CD4-positive, alpha-beta T cell treated with Interleukin-4 for 4 hours (primary cell): ENCODE data around the gene GLCE.
"Not testable (repeated sequence)": the region's sequence is repeated elsewhere in the genome, so short reads cannot be mapped to it uniquely, and the experiment has no call there.

Experiments used
- DNase-seq: peaks from one replicate; pipeline ENCODE4 v3.0.0-alpha.2; 2020

The GLCE gene

DNA sequence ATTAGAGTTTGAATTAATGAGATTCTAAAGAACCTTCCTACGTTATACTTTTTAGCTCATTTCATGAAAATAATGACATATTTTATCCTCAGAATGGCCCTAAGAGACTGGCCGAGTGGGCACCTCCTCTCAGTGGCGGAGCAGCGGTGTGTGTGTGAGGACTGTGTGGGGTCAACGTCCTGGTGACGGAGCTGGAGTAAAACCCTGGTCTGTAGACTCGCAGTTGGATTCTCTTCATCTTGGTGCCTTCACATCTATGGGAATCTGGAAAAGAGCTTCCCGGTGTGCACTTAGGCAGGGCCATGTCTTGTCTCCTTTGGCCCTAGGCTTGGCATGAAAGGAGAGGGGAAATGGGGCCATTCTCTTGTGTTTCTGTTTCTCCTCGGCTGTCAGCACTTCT, 116.9 kb downstream of the GLCE start:
- DNase-seq = no peak

DNA sequence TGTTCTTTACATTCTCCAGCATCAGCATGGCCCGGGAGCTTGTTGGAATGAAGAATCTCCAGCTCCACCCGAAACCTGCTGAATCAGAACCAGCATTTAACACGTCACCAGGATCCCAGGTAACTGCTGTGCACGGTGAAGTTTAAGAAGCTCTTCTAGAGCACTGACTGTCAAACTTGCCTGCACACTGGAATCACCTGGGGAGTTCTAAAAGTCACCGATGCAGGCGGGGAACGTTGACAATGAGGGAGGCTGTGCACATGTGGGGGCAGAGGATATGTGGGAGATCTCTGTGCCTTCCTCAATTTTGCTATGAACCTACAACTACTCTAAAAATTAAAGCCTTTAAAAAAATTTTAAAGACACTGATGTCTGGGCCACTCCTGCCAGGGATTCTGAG, 119.2 kb downstream of the GLCE start:
- no peak for DNase-seq

DNA sequence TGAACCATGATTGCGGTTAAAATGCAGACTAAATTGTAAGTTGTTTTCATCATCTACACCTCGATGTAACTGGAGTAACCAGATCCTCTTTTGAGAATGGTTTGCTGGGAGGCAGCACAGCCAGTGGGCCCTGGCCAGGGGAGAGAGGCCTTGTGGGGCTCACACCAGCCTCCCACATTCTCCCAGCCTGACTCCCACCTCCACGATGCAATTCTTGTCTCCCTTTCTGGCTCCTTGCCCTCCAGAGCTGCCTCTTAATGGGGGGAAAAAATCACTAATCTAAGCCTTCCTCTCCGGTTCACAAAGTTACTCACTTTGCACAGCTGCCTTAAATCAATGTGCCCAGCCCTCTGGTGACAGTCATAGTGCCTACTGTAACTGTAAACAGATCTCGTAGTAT, 120.3 kb downstream of the GLCE start:
- DNase-seq = no peak

DNA sequence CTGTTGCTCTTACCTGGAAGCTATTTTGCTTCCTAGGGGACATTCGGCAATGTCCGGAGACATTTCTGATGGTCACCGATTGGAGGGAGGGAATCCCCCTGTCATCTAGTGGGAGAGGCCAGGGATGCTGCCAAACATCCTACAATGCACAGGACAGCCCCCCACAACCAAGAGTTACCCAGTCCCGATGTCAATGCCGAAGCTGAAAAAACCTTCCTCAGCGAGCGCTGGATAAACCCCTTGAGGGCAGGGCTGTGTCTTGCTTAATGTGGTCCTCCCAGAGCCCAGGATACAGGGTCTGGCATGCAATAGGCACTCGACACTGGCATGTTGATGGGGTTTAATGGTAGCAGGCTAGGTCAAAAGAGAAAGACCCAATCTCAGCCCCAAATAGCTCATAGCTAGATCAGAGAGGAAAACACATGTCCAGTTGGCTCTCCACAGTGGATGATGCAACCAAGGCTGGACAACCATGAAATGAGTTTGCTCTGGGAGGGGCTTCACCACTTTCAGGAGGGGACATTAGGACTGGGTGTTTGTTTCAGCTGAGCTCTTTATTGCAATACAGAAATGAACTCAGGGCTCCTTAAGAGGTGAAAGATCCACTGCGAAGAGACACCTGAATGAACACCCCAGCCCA, 121.8 kb downstream of the GLCE start:
- DNase-seq = no peak

DNA sequence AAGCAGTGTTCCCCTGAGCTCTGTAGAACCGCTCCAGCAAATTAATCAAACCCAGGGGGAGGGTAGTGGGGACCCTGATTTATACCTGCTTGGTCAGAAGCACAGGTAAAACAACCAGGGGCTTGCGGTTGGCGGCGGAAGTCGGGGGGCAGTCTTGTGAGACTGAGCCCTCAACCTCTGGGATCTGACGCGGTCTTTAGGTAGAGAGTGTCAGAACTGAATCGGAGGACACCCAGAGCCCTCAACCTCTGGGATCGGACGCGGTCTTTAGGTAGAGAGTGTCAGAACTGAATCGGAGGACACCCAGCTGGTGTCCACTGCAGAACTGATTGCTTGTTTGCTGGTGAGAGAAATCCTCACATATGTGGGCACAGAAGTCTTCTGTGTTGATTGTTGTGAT, 125.4 kb downstream of the GLCE start:
- DNase-seq = no peak

DNA sequence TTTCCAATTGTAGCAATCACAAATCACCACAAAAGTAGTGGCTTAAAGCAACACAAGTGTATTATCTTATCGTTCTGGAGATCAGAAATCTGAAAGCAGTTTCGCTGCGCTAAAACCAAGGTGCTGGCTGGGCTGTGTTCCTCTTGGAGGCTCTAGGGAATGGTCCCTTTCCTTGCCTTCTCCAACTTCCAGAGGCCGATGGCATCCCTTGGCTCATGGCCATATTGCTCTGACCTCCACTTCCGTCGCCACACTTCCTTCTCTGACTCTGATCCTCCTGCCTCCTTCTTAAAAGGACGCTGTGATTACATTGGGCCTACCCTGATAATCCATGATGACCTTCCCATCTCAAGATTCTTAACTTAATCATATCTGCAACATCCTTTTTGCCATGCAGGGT, 127.6 kb downstream of the GLCE start:
- DNase-seq = no peak

DNA sequence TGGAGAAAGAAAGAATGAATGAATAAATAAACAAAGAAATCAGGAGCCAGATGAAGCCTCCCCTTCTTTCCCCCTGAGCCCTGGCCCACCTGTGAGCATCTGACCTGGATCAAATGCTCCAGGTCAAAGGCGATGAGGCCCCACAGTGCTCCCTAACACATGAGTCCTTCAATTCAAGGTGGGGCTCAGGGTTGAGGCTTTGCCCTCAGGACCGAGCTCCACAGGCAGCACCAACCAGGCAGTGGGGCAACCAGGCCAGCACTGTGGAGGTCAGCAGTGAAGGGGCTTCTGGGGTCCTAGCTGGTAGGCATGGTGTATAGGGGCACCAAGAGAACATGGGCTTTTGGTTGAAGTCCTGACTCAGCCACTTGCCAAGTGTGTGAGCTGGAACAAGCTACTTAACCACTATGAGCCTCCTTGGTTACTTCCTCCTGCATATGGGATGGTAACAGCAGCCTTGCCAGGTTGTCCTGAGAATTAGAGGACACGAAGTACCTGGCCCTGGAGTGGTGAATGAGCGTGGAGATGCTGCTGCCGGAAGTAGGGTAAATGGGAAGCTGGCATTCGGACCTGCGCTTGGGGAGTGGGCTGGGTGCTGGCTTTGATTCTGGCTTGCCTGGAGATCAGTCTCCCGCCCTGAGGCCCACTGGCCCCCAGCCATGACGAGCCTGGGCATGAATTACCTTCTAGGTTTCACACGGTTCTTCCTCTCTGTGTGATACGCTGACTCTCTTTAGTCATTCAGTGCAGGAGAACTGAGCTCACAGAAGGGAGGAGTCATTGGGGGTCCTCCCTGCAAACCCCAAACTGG, 128.3 kb downstream of the GLCE start:
- no peak for DNase-seq

DNA sequence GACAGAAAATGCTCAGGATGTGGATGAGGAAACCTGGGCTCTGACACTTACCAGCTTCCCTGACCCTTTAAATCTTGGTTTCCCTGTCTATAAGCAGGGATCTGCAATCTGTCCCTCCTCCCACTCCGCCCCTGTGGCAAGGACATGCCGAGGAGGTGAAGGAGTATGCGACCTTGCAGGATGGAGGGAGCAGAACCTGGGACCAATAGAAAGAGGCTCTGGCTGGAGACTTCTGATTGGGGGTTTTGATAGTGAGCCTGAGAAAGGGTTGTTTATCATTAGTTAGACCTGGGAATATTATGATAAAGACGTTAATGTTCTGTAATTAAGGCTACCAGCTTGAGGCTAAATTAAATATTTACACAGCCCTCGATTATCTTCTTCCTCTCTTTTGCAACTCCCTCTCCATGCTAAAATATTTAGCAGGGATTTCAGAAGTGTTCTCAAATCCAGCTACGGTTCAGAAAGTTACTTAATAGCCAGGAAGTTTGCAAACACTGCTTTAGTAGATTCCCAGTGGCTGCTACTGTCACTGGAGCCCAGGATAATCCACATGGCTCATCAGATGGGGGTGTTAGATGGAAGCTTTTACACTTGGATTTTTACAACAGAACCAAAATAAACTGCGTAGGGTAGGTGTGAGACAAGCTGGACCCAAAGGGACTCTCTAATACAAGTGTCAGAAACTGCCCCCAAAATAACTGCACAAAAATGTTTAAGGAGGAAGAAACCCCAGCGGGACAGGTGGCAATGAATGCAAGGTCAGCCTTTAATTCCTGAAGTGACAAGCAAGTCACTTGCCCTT, 129.1 kb downstream of the GLCE start:
- no peak for DNase-seq

DNA sequence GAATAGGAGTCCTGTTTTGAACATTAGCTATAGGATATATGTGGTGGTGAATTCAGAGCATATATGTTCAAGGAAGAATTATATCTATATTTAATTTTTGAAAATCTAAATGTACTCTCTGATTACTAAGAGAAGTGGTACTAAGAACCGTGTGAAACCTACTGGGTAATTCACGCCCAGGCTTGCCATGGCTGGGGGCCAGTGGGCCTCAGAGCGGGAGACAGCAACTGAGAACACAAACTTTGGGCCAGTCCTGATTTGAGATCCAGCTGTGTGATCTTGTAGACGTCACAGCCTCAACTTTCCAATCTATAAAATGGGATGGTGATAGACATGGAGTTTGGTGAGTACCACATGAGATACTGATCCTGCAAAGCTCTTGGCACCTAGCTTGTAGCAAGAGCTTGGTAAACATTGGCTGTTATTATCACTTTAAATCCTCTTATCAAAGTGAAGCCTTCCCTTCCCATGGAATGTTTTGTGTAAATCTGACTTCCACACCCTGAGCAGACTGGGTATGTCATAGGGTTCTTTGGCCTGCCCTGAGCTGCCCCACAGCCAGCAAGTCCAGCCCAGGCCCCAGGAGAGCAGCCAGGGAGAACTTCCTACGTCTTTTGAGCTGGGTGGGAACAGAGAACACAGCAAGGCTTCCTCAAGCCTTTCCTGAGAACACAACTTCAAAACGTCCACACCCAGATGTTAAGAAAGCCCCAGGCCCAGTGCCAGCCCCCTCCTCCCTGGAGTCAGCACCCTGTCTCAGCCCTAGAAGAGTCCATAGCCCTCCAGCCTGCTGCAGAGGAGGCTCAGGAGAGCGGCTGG, 130.1 kb downstream of the GLCE start:
- DNase-seq = no peak

DNA sequence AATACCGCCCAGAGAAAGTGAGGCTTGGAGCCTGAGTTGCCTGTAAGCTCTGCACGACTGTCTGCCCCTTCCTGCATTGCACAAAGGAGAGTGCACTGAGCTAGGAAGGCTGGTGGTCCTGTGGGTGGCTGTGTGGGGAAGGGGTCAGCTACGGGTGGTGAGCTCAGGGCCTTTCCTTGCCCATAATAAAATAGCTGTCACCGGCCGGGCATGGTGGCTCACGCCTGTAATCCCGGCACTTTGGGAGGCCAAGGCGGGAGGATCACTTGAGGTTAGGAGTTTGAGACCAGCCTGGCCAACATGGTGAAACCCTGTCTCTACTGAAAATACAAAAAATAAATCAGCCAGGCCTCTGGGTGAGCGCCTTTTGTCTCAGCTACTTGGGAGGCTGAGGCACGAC, 131.2 kb downstream of the GLCE start:
- DNase-seq = not testable (repeated sequence)

DNA sequence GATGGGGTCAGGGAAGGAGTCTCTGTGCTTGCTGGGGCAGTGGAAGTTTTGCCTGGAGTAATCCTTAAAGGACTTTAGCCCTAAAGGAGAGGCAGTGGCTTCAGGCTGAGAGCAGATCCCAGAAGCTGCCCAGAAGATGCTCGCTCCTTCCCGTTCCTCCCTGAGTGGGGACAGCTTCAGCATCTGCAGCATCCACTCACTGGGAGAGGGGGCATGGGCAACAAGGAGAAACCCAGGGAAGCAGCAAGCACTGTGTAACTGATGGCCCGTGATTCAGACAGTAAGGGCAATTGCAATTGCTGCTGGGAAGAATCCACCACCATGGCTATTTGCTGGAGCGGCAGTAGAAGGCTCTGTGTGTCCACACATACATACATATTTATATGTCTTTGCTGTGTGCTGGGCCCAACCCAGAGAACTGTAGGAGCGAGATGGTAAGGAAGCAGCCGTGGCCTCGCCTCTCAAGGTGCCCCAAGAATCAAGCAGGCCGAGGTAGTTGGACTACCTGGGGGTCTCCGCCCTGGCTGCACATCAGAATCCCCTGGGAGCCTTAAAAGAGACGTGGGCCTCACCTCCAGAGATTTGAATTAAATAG, 132.5 kb downstream of the GLCE start:
- DNase-seq = no peak

DNA sequence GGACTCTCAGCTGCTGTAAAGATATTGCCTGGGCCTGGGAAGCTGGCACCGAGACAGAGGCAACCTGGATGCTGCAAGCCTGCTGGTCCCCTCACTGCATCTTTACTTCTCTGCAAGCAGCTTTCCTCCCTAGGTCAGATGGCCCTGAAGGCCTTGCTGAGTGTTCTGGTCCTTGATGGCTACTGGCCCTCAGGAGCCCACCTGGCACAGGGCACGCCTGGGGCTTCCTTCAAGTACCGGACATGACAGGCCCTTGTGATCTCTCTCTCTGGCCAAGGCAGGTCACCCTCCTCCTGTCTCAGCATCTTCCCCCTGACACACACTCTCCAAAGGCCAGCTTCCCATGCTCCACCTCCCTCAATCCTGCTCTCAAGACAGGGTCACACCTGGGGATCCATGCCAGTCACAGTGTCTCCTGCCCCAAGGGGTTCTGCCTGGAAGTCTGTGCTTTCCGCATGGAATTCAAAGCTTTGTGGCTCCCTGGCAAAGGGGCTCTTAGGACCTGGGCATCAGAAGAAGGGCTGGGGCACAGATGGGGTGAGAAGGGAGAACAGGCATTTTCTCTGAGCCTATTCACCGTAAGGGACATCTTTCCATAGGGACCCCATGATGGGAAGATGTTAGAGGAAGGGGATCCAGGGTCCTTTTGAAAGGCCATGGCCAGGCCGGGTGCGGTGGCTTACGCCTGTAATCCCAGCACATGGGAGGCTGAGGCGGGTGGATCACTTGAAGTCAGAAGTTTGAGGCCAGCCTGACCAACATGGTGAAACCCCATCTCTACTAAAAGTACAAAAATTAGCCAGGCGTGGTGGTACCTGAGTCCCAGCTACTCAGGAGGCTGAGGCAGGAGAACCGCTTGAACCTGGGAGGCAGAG, 133.5 kb downstream of the GLCE start:
- DNase-seq = no peak

DNA sequence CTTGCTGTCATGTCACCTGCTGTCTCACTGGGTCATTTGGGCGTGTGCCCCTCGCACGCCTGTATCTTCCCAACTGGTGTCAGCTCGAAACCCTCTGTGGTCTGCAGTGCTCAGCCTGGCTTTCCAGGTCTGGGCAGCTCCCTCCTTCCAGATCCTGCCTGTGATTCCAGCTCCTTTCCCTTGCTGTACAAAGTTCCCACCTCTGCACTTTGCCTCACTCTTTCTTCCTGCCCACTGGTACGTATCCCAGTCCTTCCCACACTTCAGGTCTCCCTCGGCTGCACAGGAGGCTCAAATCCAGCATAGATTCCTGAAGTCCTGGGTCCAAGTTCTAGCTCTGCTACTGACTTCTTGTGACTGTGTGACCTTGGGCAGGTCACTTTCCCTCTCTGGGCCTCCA, 136.2 kb downstream of the GLCE start:
- DNase-seq = no peak

DNA sequence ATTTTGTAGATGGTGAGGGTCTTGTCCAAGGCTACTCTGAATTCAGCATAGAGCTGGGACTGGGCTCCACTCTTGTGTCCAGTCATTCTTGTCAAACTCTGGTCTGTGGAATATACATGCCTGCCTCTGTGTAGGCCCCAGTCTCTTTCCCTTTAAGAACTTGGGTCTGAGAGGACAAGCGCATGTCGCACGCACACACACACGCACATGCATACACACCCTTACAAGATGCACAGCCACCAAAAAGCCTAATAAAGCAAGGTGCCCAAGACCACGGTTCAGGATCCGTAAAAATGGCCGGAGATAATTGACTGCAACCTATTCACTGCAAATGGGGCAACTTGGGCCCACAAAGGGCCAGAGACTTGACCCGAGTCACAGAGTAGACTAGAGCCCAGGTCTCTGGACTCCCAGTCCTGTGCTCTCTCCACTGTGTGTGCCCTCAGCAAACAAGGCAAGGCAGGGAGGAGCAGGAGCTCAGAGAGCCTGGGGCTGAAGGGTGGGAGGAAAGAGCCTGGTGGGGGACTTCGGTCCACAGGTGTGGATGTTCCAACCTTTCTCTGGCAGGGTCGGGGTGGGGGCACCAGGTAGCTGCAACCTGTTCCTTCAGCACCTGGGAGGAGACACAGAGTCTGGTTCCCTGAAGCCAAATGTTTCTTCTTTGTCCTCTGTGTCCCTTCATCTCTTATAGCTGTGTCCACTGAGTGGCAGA, 137.4 kb downstream of the GLCE start:
- no peak for DNase-seq

DNA sequence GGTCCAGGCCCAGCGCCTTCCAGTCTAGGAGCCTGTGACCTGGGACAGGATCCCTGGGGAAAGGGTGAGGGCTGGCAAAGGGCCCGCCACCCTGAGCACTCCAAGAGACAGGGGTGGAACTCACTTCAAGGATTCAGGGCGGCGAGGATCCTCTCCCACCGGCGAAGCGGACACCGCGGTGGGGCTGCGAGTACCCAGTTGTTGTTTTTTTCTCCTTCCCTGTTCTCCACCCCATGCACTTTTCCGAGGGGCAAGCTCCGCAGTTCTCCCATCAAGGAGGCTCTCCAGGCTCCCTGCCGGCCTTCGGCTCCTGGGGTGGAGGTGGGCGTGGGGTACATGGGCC, 137.9 kb downstream of the GLCE start:
- no peak for DNase-seq

DNA sequence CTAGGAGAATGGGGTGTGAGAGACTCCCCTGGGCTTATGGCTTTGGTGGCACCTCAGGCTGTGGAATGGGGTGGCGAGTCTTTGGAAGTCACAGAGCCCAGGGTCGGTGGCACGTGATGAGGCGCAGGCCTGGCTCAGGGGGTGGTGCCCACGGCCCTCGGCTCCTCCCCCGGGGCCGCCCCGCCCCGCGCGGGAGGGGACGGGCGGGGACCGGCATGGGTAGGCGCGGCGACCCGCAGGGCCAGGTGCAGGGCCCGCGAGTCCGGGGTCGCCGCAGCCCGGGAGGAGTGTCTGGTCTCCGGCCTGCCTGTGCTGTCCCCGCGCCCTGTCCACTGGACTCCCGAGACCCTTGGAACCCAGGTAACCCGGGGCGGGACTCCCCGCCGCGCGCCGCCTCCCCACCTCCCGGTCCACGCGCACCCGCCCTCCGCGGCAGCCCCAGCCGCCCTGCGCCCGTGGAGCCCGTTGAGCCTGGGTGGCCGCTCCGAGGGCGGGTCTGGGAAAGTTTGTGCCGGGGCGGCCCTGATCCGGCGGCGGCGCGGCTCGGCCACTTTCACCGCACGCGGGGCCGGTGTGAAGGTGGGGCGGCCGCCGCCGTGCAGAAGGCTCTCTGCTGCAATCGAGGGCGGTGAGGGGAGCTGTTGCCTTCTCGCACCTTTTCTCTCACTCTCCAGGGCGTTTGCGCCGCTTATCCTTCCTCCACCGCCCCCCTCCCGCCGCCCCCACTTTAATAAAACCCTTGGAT, 138.4 kb downstream of the GLCE start, which contains the start of gene PAQR5:
PAQR5 (plus strand) TSS at position 216 of the 745 bp plus-strand sequence. CDS start 61,169 bp downstream, outside the sequence.
- DNase-seq = no peak

DNA sequence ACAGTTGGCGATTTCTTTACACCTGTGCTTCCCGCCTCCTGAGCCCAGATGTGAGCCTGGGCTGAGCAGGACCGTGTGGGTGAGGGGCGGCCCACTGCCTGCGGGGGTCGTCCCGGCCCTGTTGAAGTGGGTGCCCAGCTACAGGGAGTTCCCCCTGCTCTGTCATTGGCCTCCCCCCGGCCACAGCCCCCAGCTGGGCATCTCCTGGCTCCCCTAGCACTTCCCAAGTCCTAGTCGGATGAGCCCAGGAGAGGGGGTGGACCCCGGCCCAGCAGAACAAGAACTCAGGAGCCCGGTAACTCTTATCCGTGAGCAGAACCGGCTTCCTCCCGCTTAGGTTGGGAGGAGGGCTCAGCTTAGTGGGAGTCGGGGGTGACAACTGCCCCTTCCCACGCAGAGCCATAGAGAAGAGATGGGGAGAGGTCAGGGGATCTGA, 139.0 kb downstream of the GLCE start:
- DNase-seq = no peak

DNA sequence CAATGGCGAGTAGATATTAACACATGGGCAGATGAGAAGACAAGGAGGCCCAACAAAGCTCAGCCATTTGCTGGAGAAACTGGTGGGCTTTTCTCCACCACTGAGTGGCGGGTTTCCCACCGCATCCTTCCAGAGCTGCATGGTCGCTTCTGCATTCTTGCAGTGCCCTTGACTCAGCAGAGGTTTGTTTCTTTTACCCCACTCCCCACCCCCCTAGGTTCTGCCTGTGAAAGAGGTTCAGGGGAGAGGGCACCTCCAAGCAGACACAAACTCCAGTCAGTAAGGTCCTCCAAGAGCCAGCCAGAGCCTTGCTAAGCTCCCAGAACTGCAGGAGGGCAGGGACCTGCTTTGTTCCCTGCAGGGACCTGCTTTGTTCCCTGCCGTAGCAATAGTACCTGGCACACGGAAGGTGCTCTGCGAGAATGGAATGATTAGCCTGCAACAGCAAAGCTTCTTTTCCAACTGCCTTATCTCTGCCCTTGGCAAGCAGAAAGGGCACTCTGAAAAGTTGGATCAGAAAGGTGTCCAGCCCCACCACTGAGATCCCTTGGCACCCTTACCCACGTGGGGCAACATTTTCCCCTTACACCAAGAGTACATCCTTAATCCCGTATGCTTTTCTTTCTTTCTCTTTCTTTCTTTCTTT, 139.6 kb downstream of the GLCE start:
- no peak for DNase-seq

DNA sequence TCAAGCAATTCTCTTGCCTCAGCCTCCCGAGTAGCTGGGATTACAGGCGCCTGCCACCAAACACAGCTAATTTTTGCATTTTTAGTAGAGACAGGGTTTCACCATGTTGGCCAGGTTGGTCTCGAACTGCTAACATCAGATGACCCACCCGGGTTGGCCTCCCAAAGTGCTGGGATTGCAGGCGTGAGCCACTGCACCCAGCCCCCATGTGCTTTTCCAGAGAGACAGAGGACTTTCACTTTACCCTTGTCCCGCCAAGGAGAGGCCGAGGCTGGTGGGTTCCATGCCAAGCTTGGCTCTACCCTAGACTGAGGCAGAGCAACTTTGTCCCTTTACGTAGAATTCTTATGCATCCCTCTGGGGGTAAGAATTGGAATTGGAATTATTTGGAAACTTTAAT, 140.7 kb downstream of the GLCE start:
- DNase-seq = not testable (repeated sequence)
